ENCODE measurements around the gene NOL8.

DNA sequence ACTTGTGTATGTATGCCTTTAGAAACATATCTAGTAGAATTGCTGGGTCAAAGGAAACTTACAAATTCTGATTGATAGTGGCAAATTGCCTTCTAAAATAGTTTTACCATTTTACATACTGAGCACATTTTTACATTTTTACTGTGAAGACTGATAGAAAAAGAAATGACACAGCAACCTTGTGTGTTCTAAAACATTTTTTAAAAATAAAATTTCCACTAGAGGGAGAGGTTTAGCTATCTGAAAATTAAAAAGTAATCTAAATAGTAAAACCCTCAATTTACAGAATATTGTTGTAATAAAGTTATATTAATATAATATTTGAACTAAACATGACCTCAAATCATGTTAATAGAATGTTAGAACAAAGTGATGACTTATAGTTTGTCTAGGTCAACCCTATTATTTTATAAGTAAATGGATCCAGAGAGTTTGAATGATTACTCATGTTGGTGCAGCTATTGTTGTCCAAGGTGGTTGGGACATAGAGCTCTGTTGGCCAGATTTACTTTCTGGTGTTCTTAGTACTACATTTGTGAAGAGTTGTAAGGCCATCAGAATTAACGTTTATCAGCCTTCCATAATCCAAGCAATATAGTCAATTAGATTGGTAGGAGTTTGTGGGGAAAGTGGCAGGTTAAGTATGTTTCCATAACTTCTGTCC is 17.8 kb upstream of the NOL8 start:
- TF ChIP-seq POLR2A (IDR thresholded peaks at IDR 0.05): no peak
- TF ChIP-seq, protein P1, sequence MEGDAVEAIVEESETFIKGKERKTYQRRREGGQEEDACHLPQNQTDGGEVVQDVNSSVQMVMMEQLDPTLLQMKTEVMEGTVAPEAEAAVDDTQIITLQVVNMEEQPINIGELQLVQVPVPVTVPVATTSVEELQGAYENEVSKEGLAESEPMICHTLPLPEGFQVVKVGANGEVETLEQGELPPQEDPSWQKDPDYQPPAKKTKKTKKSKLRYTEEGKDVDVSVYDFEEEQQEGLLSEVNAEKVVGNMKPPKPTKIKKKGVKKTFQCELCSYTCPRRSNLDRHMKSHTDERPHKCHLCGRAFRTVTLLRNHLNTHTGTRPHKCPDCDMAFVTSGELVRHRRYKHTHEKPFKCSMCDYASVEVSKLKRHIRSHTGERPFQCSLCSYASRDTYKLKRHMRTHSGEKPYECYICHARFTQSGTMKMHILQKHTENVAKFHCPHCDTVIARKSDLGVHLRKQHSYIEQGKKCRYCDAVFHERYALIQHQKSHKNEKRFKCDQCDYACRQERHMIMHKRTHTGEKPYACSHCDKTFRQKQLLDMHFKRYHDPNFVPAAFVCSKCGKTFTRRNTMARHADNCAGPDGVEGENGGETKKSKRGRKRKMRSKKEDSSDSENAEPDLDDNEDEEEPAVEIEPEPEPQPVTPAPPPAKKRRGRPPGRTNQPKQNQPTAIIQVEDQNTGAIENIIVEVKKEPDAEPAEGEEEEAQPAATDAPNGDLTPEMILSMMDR (IDR thresholded peaks at IDR 0.05): peak in 1 of 3 experiments; percentile 4

Measured in testis (tissue), 2 donors.